BLaER1 treated with 17β-estradiol and CSF1 and Interleukin-3, amounts not matched to agents 10 nM and 100 nM (cell line): ENCODE results near the gene CPSF4.

ENCODE experiments used
- H3K27ac ChIP-seq, 11 experiments: shearing (Covaris generic); formaldehyde crosslinking; 2 replicates each; pipeline ENCODE4 v1.8.1; 2022
- H3K27me3 ChIP-seq, 11 experiments: shearing (Covaris generic); formaldehyde crosslinking; 2 replicates each; pipeline ENCODE4 v1.8.1; 2022
- H3K36me3 ChIP-seq, 11 experiments: shearing (Covaris generic); formaldehyde crosslinking; 2 replicates each; pipeline ENCODE4 v1.8.1; 2022
- H3K4me1 ChIP-seq, 10 experiments: shearing (Covaris generic); formaldehyde crosslinking; 2 replicates each; pipeline ENCODE4 v1.8.1; 2022
- H3K4me2 ChIP-seq, 11 experiments: shearing (Covaris generic); formaldehyde crosslinking; 2 replicates each; pipeline ENCODE4 v1.8.1; 2022
- H3K4me3 ChIP-seq, 10 experiments: shearing (Covaris generic); formaldehyde crosslinking; 2 replicates each; pipeline ENCODE4 v1.8.1; 2022
- H3K9ac ChIP-seq, 11 experiments: shearing (Covaris generic); formaldehyde crosslinking; 2 replicates each; pipeline ENCODE4 v1.8.1; 2022
- H3K9me3 ChIP-seq, 11 experiments: shearing (Covaris generic); formaldehyde crosslinking; replicated peaks in 1 of 11; 2 replicates each; pipeline ENCODE4 v1.8.1; 2022
- H4K20me1 ChIP-seq, 11 experiments: shearing (Covaris generic); formaldehyde crosslinking; 2 replicates each; pipeline ENCODE4 v1.8.1; 2022
- Cebpa-rat ChIP-seq, 11 experiments: shearing (Covaris generic); IDR thresholded peaks; 2 replicates each; pipeline ENCODE4 v1.8.1; 2022

The CPSF4 gene

GRCh38 chr7:99395616-99396327 lies 43.0 kb upstream of the CPSF4 start:
- Histone ChIP-seq H4K20me1 (peaks cover 64 to 100% (median 99%) of the 10 kb centered on the region in 11 experiments), H3K9ac (no peak overlapping the region; a peak in 2 of 22 replicates), H3K27me3 (no peaks in the 10 kb centered on the region), H3K27ac (no peak overlapping the region), H3K4me3 (no peak overlapping the region), H3K4me1 (peaks cover 20 to 34% (median 26%) of the 10 kb centered on the region in 10 experiments), H3K9me3 (no peaks in the 10 kb centered on the region), H3K36me3 (peaks cover 80 to 98% (median 93%) of the 10 kb centered on the region in 11 experiments), H3K4me2 (no peak overlapping the region)
- no peak for TF ChIP-seq Cebpa-rat (IDR thresholded peaks at IDR 0.05)

- TF ChIP-seq Cebpa-rat (IDR thresholded peaks at IDR 0.05): no peak
- H3K27ac ChIP-seq: no peak overlapping the region; a peak in 1 of 22 replicates
- H3K4me2 ChIP-seq: no peak overlapping the region
- no peak overlapping the region for H3K4me3 ChIP-seq
- H3K9ac ChIP-seq: peak overlapping the region in 2 of 11 experiments; percentile 9 to 22; a peak in 2 of 22 replicates
- peaks cover 59 to 100% (median 98%) of the 10 kb centered on the region in 11 experiments for H4K20me1 ChIP-seq
- H3K27me3 ChIP-seq: no peaks in the 10 kb centered on the region
- peaks cover 18 to 25% (median 22%) of the 10 kb centered on the region in 10 experiments for H3K4me1 ChIP-seq
- H3K36me3 ChIP-seq: peaks cover 80 to 98% (median 93%) of the 10 kb centered on the region in 11 experiments
- H3K9me3 ChIP-seq: no peaks in the 10 kb centered on the region
Observed at GRCh38 chr7:99396418-99397296, 42.1 kb upstream of the CPSF4 start.

- Histone ChIP-seq H3K27me3 (no peaks in the 10 kb centered on the region), H3K9ac (peak overlapping the region in 3 of 11 experiments; percentile 5 to 22 (median 9); a peak in 3 of 22 replicates), H3K4me1 (peaks cover 10 to 18% (median 14%) of the 10 kb centered on the region in 10 experiments), H3K27ac (no peak overlapping the region; a peak in 1 of 22 replicates), H3K36me3 (peaks cover 87 to 98% (median 93%) of the 10 kb centered on the region in 11 experiments), H3K4me3 (no peak overlapping the region), H3K4me2 (no peak overlapping the region), H4K20me1 (peaks cover 52 to 100% (median 96%) of the 10 kb centered on the region in 11 experiments), H3K9me3 (no peaks in the 10 kb centered on the region)
- TF ChIP-seq Cebpa-rat (IDR thresholded peaks at IDR 0.05): no peak
Observed at GRCh38 chr7:99397297-99397983, 41.3 kb upstream of the CPSF4 start.

- Histone ChIP-seq H3K9me3 (no peaks in the 10 kb centered on the region), H3K4me2 (no peak overlapping the region), H3K4me1 (peaks cover 0 to 3% (median under 1%) of the 10 kb centered on the region in 10 experiments; a peak in 5 of 20 replicates), H3K27me3 (no peaks in the 10 kb centered on the region), H3K27ac (no peak overlapping the region), H3K4me3 (no peak overlapping the region), H4K20me1 (peaks cover 51 to 100% (median 97%) of the 10 kb centered on the region in 11 experiments), H3K9ac (peak overlapping the region in 3 of 11 experiments; percentile 11 to 45 (median 29); a peak in 3 of 22 replicates), H3K36me3 (peaks cover 97 to 99% (median 98%) of the 10 kb centered on the region in 11 experiments)
- no peak for TF ChIP-seq Cebpa-rat (IDR thresholded peaks at IDR 0.05)
Observed at GRCh38 chr7:99398891-99399445, 39.8 kb upstream of the CPSF4 start.

- no peaks in the 10 kb centered on the region for H3K9me3 ChIP-seq
- peaks cover 51 to 100% (median 97%) of the 10 kb centered on the region in 11 experiments for H4K20me1 ChIP-seq
- no peak overlapping the region for H3K4me2 ChIP-seq
- H3K27me3 ChIP-seq: no peaks in the 10 kb centered on the region
- H3K27ac ChIP-seq: 0 out of 22 replicates have a peak overlapping the region, but pooled peaks of 1 of the 11 experiments have one; percentile 15
- no peak overlapping the region for H3K4me3 ChIP-seq
- peaks cover 97 to 99% (median 98%) of the 10 kb centered on the region in 11 experiments for H3K36me3 ChIP-seq
- no peak for TF ChIP-seq Cebpa-rat (IDR thresholded peaks at IDR 0.05)
- peaks cover 0 to 5% (median 3%) of the 10 kb centered on the region in 10 experiments; a peak in 8 of 20 replicates for H3K4me1 ChIP-seq
- H3K9ac ChIP-seq: 0 out of 22 replicates have a peak overlapping the region, but pooled peaks of 1 of the 11 experiments have one; percentile 13
Observed at GRCh38 chr7:99399597-99399996, 39.1 kb upstream of the CPSF4 start.

GRCh38 chr7:99402854-99403253 lies 35.9 kb upstream of the CPSF4 start:
- H3K4me3 ChIP-seq: no peak overlapping the region
- H3K36me3 ChIP-seq: peaks cover 71 to 87% (median 81%) of the 10 kb centered on the region in 11 experiments
- H3K9me3 ChIP-seq: no peaks in the 10 kb centered on the region
- H3K4me2 ChIP-seq: no peak overlapping the region
- peaks cover 68 to 100% (median 97%) of the 10 kb centered on the region in 11 experiments for H4K20me1 ChIP-seq
- H3K4me1 ChIP-seq: peaks cover 17 to 33% (median 24%) of the 10 kb centered on the region in 10 experiments
- no peak overlapping the region for H3K9ac ChIP-seq
- no peak for TF ChIP-seq Cebpa-rat (IDR thresholded peaks at IDR 0.05)
- no peaks in the 10 kb centered on the region for H3K27me3 ChIP-seq
- no peak overlapping the region for H3K27ac ChIP-seq

GRCh38 chr7:99403764-99404163 lies 35.0 kb upstream of the CPSF4 start:
- no peak overlapping the region for H3K27ac ChIP-seq
- H3K9ac ChIP-seq: peak overlapping the region in 1 of 11 experiments; percentile 4; a peak in 1 of 22 replicates
- no peaks in the 10 kb centered on the region for H3K9me3 ChIP-seq
- H3K27me3 ChIP-seq: no peaks in the 10 kb centered on the region
- H3K4me1 ChIP-seq: peaks cover 17 to 33% (median 24%) of the 10 kb centered on the region in 10 experiments
- no peak overlapping the region for H3K4me2 ChIP-seq
- no peak overlapping the region for H3K4me3 ChIP-seq
- peaks cover 65 to 92% (median 88%) of the 10 kb centered on the region in 11 experiments for H4K20me1 ChIP-seq
- H3K36me3 ChIP-seq: peaks cover 62 to 78% (median 72%) of the 10 kb centered on the region in 11 experiments
- TF ChIP-seq Cebpa-rat (IDR thresholded peaks at IDR 0.05): no peak
